ENCODE measurements around the gene LYRM4.

LYRM4 gene

GRCh38 chr6:5206920-5207561 lies 53.7 kb downstream of the LYRM4 start:
- TF ChIP-seq CTCF (IDR thresholded peaks at IDR 0.05), result no peak
- peaks cover 28 to 29% of the 10 kb centered on the region in 2 experiments for H3K4me1 ChIP-seq (ENCODE audit: control insufficient read depth in 1 of 2, insufficient read depth in 1 of 2, low read depth in 1 of 2, low read length in 1 of 2)
- H3K27me3 ChIP-seq, result no peaks in the 10 kb centered on the region
- H3K27ac ChIP-seq, result no peak overlapping the region
- no peaks in the 10 kb centered on the region for H3K36me3 ChIP-seq
- no peaks in the 10 kb centered on the region for H3K9me3 ChIP-seq
- H3K4me3 ChIP-seq (ENCODE audit: low read depth in 1 of 2, low read length in 1 of 2), result no peak overlapping the region

GRCh38 chr6:5205877-5206850 lies 54.6 kb downstream of the LYRM4 start:
- Histone ChIP-seq H3K4me3 (ENCODE audit: low read depth in 1 of 2, low read length in 1 of 2) (no peak overlapping the region), H3K9me3 (no peaks in the 10 kb centered on the region), H3K27me3 (no peaks in the 10 kb centered on the region), H3K4me1 (ENCODE audit: control insufficient read depth in 1 of 2, insufficient read depth in 1 of 2, low read depth in 1 of 2, low read length in 1 of 2) (peaks cover 28 to 29% of the 10 kb centered on the region in 2 experiments), H3K36me3 (no peaks in the 10 kb centered on the region), H3K27ac (peak overlapping the region; percentile 39)
- TF ChIP-seq CTCF (IDR thresholded peaks at IDR 0.05), result no peak

GRCh38 chr6:5205035-5205507 lies 55.7 kb downstream of the LYRM4 start:
- Histone ChIP-seq H3K27me3 (no peaks in the 10 kb centered on the region), H3K9me3 (no peaks in the 10 kb centered on the region), H3K27ac (no peak overlapping the region), H3K36me3 (no peaks in the 10 kb centered on the region), H3K4me1 (ENCODE audit: control insufficient read depth in 1 of 2, insufficient read depth in 1 of 2, low read depth in 1 of 2, low read length in 1 of 2) (peaks cover 28 to 29% of the 10 kb centered on the region in 2 experiments), H3K4me3 (ENCODE audit: low read depth in 1 of 2, low read length in 1 of 2) (no peak overlapping the region)
- no peak for TF ChIP-seq CTCF (IDR thresholded peaks at IDR 0.05)

GRCh38 chr6:5204376-5204775 lies 56.4 kb downstream of the LYRM4 start:
- Histone ChIP-seq H3K27ac (no peak overlapping the region), H3K36me3 (no peaks in the 10 kb centered on the region)

GRCh38 chr6:5203546-5203945 lies 57.2 kb downstream of the LYRM4 start:
- Histone ChIP-seq H3K4me3 (ENCODE audit: low read depth in 1 of 2, low read length in 1 of 2) (no peak overlapping the region), H3K36me3 (no peaks in the 10 kb centered on the region), H3K4me1 (ENCODE audit: control insufficient read depth in 1 of 2, insufficient read depth in 1 of 2, low read depth in 1 of 2, low read length in 1 of 2) (peaks cover 28 to 29% of the 10 kb centered on the region in 2 experiments), H3K9me3 (no peaks in the 10 kb centered on the region), H3K27ac (no peak overlapping the region), H3K27me3 (no peaks in the 10 kb centered on the region)
- no peak for TF ChIP-seq CTCF (IDR thresholded peaks at IDR 0.05)

More at GRCh38 chr6:5204376-5204775, 56.4 kb downstream of the LYRM4 start:
- Histone ChIP-seq H3K27me3 (no peaks in the 10 kb centered on the region), H3K4me1 (ENCODE audit: control insufficient read depth in 1 of 2, insufficient read depth in 1 of 2, low read depth in 1 of 2, low read length in 1 of 2) (peaks cover 28 to 29% of the 10 kb centered on the region in 2 experiments), H3K9me3 (no peaks in the 10 kb centered on the region), H3K4me3 (ENCODE audit: low read depth in 1 of 2, low read length in 1 of 2) (no peak overlapping the region)
- no peak for TF ChIP-seq CTCF (IDR thresholded peaks at IDR 0.05)
